HG02852 (cell line): Measurements from ENCODE around the gene MYBPC2.

Experiments
- ATAC-seq: cut with Tn5 transposase; IDR thresholded peaks from one replicate; pipeline ENCODE4 v1.9.1; 2021; ENCODE audit warnings: mild to moderate bottlenecking, moderate library complexity; ENCODE audit not compliant: unreplicated experiment

The MYBPC2 gene

GRCh38 chr19:50496189-50497021, 63.7 kb downstream of the MYBPC2 start:
- ATAC-seq, result no peak

DNA sequence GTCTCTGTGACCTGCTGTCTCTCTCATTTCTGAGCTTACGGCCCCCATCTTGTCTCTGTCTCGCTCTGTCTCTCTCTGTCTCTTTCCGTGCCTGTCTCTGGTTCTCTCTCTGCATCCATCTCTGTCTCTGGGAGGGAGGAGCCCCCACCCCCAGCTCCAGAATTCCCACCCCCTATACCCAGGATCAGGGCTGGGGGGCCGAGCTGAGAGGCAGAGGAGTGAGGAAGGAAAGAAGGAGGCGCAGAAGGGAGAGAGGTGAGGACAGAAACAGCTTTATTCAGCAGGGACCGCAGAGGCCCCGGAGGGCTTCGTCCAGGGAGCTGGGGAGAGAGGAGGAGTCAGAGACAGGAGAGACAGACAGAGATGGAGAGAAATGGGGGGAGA, 64.3 kb downstream of the MYBPC2 start:
- no peak for ATAC-seq

DNA sequence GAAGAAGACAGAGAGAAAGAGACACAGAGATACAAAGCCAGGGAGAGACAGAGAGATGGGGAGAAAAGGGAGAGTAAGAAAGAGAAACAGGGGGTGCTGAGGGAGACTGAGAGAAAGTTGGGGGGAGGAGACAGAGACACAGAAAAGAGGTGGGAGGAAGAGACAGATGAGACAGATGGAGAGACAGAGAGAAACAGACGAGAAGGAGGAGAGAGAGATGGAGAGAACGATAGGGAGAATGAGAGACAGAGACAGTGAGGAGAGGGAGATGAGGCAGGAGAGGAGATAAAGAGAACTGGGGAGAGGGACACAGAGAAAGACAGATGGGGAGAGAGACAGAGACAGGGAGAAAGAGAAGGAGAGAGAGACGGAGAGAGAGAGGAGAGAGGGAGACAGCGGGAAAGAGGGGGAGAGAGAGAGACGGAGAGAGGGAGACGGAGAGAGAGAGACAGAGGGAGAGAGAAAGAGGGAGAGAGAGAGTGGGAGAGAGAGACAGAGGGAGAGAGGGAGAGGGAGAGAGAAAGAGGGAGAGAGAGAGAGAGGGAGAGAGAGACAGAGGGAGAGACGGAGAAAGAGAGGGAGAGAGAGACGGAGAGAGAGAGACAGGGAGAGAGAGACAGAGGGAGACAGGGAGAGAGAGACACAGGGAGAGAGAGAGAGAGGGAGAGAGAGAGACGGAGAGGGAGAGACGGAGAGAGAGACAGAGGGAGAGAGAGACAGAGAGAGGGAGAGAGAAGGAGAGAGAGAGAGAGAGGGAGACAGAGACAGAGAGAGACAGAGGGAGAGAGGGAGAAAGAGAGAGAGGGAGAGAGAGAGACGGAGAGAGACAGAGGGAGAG, 65.7 kb downstream of the MYBPC2 start:
- no peak for ATAC-seq

DNA sequence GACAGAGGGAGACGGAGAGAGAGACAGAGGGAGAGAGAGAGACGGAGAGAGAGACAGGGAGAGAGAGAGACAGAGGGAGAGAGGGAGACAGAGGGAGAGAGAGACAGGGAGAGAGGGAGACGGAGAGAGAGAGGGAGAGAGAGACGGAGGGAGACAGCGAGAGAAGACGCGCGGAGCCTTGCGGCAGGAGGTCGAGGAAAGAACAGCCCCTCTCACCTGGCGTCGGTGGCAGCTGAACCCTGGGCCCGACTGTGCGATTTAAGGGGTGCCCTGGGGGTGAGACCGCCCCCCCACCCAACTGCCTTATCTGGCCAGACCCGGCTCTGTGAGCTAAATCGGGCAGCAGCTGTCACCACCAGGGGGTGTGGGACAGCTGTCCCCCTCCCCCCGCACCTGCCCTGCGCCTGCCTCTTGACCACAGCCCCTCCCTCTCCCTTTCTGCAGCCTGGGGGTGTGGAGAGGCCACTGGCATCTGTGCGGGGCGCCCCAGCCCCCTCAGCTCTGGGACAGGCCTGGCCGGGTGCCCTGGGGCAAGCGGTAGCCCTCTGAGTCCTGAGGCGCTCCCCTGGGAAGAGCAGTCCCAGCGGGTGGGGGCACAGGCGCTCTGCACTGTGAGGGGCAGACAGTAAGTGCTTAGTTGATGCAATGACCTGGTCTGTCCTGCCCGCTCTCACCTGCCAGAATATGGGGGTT, 67.5 kb downstream of the MYBPC2 start:
- ATAC-seq, result no peak

GRCh38 chr19:50500753-50501151, 68.1 kb downstream of the MYBPC2 start:
- no peak for ATAC-seq

- ATAC-seq, result no peak
Observed at GRCh38 chr19:50501186-50501567, 68.5 kb downstream of the MYBPC2 start.

DNA sequence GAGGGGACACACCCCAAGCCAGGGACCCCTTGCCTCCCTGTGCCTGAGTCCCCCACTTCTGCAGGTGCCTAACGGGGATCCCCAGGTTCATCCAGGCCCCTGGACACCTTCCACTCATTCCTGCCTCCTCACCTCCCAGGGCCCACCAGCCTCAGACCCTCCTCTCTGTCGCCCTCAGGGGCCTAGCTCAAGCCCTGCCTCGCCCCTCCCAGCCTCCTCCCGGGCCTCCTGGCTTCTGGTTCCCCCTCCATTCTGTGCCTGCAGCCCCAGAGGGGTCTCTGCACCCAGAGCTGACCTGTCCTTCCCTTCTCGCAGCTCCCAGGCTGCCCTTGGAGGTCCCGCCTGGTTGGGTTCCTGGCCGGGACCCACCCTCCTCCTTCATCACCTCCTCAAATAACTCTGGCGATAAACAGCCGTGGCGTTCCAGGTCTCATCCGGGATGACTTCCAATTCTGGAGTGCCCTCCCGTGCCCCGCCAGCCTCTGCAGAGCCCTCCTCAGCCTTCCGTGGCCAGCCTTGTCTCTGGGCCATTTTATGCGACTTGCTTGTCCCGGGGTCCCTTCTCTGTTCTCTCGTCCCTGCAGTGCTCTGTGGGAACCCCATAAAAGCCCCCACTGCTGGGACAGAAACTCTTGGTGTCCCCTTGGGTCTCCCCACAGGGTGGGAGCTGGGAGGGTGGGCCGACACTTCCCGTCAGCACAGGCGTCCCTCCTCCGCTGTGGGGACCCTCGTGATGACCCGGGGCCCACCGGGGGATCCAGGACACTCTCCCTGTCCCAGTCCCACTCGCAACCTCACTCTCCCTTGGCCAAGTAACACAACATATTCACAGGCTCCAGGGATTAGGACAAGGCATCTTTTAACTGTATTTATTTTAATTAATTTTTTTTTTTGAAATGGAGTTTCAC, 69.1 kb downstream of the MYBPC2 start:
- ATAC-seq, result no peak

DNA sequence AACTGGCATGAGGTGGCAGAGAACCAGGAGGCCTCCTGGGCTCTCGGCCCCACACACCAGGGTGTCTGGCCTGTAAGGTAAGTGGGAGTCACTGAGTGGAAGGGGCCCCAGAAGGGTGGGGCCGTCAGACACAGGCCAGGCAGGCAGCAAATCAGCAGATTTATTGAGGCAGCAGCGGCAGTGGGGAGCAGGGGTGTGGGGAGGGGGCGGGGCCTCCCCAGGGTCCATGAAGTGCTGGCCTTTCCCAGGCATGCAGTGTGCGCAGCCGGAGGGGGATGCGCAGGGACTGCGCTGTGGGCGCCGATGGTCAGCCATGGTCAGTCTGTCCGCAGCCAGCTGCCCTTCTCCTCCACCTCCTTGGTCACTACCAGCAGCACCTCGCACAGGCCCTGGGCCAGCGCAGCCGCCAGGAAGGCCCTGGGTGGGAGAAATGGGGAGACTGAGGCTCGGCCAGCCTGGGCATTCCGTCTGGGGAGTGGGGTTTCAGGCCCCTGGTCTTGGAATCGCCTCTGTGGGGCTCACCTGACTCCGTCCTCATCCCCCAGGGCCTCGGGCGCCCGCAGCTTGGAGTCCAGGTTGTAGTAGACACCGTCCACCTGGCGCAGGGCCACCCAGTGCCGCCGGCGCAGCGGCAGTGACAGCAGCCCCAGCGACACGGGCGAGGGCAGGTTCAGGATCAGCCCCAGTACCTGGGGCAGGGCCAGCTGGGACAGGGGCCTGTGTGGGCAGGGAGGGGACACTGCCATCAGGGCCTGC, 73.3 kb downstream of the MYBPC2 start:
- ATAC-seq, result no peak

- ATAC-seq, result no peak
Observed at GRCh38 chr19:50506700-50507099, 74.0 kb downstream of the MYBPC2 start.

GRCh38 chr19:50507376-50507775, 74.7 kb downstream of the MYBPC2 start:
- ATAC-seq, result no peak

GRCh38 chr19:50508843-50509190, 76.1 kb downstream of the MYBPC2 start:
- ATAC-seq, result no peak

DNA sequence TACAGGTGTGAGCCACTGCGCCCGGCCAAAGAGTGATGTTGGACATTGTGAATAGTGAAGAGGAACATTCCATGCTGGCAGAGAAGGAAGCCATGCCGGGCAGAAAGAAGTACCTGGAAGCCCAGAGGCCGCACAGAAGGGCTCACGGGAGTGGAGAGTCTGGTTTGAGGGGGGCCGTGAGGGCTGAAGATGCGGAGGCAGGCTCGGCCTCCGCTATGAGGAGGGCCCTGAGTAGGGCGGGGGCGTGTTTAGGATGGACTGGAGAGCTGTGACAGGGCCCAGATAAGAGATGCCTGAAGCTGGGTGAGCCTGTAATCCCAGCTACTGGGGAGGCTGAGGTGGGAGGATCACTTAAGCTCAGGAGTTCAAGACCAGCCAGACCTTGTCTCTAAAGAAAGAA, 76.7 kb downstream of the MYBPC2 start:
- ATAC-seq, result no peak

GRCh38 chr19:50510121-50510670, 77.5 kb downstream of the MYBPC2 start:
- no peak for ATAC-seq

DNA sequence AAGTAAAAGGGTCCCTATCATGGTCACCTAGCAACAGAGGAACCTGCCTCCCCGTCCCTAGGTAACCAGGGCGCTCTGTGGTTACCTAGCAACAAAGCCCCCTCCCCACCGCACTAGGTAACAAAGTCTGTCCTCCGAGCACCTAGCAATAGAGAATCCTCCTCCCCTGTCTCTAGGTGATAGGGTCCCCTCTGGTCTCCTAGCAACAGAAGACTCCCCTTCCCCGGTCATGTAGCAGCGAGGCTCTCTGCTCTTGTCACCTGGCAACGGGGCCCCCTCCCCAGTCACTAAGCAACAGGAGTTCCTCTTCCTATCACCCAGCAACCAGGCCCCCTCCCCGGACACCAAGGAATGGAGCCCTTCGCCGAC, 78.0 kb downstream of the MYBPC2 start:
- no peak for ATAC-seq

DNA sequence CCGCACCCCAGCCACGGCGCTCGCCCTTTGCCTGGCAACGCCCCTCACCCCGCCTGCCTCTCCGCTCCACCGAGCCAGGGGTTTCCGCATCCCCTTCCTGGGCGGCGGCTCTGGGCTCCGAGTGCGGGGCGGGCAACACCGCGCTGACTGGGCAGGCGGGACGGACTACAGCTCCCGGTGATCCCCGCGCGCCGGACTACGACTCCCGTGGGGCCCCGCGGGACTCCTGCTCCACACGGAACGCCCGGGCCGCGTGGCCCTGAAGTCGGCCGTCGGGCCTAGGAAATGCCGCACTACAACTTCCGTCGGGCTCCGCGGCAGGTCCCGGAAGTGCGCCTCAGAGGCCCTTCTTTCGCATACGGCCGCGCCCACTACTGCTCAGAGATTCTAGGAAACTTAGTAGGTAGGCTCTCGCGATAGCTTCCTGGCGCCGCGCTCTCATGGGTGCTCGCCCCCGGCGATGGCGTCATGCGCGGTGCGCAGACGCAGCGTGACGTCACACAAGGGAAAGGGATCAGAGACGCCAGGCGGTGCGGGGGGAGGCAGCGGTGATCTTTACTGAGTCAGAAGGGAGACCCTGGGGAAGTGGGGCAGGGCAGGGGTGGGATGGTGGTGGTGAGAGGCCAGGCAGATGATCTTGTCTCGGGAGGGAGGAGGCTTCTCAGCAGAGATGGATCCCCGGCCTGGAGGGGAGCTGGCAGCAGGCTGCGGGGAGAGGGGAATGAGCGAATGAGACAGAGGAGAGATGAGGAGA, 78.6 kb downstream of the MYBPC2 start, which contains the start of gene JOSD2:
Gene JOSD2, minus strand, starts transcription at position 123 of the 754 bp plus-strand sequence. CDS start 760 bp downstream, outside the sequence.
- ATAC-seq, result peak; percentile 80

- no peak for ATAC-seq
Observed at GRCh38 chr19:50512112-50512998, 79.7 kb downstream of the MYBPC2 start.

DNA sequence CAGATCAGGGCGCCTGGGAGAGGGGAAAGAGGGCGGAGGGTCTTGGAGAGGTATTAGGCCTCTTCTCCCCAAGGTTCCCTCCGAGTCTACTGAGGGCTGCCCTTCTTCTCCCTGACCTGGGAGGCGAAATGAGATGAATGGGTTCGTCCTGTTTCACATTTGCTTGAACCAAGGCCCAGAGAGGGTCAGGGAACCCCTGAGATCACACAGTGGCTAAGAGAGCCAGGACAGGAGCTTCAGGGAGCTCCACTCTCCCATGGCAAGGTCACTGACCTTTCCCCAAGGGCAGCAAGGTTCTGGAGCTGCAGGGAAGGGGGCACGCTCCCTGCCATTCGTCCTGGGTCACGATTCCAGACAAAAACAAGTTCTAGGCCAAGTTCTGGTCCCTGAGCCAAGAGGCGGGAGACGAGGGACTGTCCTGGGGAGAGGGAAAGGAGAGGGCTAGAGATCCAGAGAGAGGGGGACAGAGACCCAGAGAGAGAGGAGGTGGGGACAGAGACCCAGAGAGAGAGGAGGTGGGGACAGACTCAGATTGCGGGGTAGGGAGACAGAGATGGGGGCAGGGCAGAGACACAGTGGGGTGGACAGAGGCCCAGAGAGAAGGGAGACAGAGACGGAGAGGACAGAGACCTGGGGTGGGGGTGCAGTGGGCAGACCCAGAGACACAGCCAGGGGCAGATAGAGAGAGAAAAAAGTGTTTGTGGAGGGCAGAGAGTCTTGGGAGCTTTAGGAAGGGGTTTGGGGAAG, 80.5 kb downstream of the MYBPC2 start:
- no peak for ATAC-seq
